DMS 273 (cell line): ENCODE measurements around the gene POU6F1.
"Not testable (repeated sequence)": the region's sequence is repeated elsewhere in the genome, so short reads cannot be mapped to it uniquely, and the experiment has no call there.

Source experiments
- DNase-seq: peaks from one replicate; lab custom pipeline; 2025; ENCODE audit not compliant: unreplicated experiment; lab: John Stamatoyannopoulos, UW

The POU6F1 gene, protein sequence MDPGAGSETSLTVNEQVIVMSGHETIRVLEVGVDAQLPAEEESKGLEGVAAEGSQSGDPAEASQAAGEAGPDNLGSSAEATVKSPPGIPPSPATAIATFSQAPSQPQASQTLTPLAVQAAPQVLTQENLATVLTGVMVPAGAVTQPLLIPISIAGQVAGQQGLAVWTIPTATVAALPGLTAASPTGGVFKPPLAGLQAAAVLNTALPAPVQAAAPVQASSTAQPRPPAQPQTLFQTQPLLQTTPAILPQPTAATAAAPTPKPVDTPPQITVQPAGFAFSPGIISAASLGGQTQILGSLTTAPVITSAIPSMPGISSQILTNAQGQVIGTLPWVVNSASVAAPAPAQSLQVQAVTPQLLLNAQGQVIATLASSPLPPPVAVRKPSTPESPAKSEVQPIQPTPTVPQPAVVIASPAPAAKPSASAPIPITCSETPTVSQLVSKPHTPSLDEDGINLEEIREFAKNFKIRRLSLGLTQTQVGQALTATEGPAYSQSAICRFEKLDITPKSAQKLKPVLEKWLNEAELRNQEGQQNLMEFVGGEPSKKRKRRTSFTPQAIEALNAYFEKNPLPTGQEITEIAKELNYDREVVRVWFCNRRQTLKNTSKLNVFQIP

DNA sequence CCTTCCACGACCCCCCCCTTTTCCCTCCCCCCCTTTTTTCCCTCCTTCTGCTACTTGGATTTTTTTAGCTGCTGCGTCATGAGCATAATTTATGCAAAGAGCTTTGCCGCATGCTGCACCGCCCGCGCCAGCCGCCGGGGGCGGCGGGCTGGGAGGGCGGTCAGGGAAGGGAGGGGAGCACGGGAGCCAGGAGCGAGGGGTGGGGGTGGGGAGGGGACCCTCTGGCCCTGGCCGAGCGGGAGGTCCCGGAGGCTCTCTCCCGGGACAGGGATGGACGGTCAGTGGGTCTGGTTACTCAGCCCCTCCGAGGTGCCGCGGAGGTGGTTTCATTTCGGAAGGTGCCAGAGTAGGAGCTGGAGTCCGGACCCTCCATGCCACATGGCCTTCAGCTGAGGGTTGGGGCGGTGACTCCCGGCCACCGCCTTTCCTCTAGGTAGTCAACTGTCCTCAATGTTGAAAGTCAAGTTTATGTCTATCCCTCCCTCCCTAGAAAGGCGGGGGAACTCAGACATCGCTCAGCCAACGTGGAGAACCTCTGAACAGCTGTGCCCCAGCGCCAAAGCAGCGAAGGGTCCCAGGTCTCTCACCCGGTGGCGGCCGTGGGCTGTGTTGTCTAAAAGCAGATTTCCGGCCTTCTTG, at the start of gene POU6F1:
POU6F1 (minus strand) TSS at position 95 of the 639 bp plus-strand sequence. CDS start 11,226 bp downstream, outside the sequence.
- peak; percentile 93 for DNase-seq

DNA sequence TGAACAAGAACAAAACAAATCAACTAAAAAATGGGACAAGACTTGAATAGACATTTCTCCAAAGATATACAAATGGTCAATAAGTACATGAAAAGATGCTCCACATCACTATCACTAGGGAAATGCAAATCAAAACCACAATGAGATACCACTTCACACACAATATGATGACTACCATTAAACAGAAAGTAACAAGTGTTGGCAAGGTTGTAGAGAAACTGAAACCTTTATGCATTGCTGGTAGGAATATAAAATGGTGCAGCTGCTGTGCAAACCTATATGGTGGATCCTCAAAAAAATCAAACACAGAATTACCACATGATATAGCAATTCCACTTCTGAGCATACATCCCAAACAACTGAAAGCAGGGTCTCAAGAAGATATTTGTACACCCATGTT, 47.2 kb upstream of the POU6F1 start:
- no peak for DNase-seq

DNA sequence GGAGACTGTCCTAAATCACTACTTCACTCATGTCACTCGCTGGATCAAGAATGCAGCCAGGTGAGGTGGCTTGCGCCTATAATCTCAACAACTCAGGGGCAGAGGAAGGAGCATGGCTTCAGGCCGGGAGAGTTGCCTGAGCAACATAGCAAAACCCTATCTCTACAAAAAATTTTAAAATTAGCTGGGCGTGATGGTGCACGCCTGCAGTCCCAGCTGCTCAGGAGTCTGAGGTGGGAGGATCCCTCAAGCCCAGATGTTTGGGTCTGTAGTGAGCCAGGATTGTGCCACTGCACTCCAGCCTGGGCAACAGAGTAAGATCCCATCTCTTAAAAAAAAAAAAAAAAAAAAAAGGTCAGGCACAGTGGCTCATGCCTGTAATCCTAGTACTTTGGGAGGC, 46.4 kb upstream of the POU6F1 start:
- DNase-seq: no peak

DNA sequence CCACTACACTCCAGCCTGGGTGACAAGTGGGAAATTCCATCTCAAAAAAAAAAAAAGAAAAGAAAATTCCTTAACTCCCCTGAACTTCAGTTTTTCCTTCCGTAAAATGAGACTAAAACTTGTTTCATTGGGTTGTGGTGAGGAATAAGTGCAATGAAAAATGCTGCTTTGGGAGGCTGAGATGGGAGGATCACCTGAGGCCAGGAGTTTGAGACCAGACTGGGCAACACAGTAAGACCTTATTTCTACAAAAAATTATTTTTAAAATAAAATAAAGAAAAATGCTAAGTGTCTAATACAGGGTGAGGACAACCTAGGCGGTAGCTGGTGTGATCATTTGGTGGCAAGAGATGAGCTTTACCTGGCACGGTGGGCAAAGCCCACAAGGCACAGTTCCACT, 45.5 kb upstream of the POU6F1 start:
- DNase-seq: no peak

DNA sequence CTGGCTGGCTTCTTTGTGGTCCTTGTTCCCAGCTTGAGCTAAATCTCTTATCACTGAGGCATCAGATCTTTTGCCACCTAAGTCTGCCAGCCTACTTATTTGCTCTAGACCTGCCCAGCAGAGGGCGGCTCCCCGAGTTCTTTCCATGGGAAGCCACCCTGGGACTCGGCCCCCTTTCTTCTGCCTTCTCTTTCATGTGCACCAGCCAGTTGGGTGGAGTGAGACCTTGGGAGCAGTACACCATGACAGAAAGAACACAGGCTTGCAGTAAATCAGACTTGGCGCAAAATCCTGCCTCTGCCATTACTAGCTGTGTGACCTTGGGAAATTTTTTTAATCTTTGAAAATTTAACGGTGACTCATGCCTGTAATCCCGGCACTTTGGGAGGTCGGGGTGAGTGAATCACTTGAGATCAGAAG, 44.9 kb upstream of the POU6F1 start:
- peak; percentile 68 for DNase-seq

DNA sequence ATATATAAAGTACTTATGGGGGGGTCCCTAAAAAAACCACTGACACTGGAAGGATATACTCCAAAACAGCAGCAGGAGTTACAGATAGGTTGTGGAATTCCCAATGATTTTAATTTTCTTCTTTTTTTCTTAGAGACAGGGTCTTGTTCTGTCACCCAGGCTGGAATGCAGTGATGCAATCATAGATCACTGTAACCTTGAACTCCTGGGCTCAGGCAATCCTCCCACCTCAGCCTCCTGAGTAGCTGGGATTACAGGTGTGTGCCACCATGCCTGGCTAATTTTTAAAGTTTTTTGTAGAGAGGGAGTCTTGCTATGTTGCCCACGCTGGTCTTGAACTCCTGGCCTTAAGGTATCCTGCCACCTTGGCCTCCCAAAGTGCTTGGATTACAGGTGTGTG, 41.7 kb upstream of the POU6F1 start:
- not testable (repeated sequence) for DNase-seq

DNA sequence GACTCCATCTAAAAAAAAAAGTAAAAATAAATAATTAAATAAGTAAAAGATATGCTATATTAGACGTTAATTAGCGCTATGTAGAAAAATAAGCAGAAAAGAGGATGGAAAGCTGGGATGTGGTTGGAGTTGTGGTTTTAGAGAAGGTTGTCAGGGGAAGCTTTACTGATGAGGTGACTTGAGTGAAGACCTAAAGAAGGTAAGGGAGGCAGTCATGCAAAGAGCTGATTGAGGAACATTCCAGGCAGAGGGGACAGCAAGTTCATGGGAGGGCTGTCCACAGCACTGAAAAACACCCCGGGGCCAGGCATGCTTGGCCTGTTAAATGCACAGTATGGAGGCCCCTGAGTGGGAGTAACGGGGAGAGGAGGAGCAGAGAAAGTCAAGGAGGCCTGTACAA, 36.7 kb upstream of the POU6F1 start:
- no peak for DNase-seq

DNA sequence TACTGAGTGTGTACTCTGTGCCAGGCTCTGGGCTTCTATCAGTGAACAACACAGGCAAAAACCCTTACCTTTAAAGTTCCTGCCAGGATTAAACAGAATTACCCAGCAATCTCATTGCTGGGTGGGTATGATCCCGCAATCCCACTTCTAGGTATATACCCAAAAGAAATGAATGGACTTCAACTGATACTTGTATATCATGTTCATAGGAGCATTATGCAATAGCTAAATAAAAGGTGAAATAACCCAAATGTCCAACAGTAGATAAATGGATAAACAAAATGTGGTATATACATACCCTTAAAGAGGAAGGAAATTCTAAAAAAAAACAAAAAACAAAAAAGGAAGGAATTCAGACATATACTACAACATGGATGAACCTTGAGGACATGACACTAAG, 35.4 kb upstream of the POU6F1 start:
- no peak for DNase-seq

DNA sequence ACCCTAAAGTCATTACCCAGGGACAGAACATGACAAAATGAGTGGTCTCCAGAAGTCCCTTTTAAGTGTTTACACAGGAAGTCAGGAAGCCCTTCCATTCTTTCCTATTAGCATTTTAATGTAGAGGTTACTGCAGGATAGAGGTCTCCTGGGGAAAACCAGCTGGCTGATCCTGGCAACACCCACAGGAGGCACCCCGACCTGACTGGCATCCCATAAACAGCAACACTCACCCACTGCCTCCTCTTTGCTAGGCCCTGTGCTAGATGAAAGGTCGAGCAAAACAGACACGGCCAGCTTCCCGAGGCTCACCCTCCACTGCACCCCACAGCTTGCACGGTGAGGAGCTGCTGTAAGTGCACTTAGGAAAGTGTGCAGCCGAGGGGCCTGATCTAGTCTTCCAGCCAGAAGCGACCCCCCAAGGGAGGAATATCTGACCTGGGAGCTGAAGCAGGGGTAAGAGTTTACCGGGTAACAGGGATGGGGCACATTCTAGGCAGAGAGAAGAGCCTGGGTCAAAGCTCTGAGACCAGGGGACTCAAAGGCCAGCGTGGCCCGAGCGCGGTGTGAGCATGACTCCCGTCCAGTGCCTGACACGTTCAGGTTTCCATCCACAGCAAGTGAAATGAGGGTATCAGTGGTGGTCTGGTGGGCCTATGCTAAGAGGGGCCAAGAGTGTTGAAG, 29.8 kb upstream of the POU6F1 start:
- DNase-seq: no peak

DNA sequence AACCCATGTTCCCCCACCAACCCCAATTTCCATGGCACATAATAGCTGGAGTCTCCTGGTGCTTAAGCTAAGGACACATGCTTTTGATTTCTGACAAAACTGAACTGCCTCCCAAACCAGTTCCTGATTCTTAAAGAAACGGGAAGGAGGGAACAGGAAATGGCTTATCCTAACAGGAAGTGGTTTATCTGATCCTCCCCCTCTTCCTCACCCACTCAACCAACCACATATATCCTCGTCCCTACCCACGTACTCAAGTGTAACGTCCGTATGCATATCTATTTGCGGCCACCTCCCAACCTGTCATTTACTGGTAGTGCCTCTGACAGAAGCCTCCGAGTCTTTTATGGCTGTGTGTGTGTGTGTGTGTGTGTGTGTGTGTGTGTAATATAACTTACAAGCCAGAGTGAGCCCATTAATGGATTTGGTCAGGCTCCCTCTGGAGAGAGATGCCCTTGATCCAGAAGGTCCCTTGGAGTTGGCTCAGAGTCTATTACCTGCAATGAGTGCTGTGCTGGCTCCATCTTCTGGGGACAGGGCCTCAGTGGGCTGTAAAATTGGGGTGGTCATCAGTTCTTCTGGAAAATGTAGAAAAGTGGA, 28.5 kb upstream of the POU6F1 start:
- peak; percentile 7 for DNase-seq

DNA sequence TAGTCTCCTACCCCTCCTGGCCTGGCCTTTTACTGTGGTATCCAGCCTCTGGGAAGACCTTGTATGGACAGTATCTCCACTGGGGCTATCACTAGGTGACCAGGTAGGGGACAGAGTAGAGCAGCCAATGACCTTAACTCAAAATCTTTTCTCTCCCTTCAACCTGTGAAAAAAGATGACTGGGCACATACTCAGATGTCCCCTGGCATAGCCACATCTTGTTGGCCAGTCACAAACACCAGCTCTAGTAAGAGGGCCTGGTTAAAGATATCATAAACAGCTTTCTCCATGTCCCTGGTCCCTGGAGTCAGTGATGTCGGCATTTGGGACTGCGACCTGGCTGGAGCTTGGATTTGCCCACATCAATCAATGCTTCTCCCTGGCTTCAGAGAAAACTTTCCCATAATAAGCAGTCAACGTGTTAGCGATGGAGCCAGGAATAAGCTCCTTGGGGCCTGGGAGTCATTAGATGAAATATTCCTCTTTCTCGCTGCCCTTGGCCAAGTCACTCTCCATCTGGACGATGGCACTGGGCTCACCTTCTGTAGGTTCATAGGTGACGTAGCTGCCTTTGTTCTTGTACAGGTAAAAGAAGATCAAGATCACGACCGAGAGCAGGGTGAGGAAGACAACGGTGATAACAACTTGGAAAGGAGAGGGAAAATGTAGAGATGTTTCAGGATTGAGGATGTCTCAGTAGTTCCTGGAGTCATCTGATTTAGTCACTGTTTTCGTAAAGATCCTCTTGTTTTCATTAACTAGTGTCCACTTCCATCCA, 27.8 kb upstream of the POU6F1 start:
- no peak for DNase-seq

DNA sequence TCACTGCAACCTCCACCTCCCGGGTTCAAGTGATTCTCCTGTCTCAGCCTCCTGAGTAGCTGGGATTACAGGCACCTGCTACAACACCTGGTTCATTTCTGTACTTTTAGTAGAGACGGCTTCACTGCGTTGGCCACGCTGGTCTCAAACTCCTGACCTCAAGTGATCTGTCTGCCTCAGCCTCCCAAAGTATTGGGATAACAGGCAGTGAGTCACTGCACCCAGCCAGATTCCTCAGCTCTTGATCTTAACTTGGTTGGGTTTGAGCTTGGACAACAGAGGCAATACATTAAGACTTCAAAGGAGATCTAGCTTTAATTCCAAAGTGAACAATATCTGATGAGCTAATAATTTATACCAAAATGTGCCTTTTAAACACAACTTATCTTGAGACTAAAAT, 26.4 kb upstream of the POU6F1 start:
- DNase-seq: no peak

DNA sequence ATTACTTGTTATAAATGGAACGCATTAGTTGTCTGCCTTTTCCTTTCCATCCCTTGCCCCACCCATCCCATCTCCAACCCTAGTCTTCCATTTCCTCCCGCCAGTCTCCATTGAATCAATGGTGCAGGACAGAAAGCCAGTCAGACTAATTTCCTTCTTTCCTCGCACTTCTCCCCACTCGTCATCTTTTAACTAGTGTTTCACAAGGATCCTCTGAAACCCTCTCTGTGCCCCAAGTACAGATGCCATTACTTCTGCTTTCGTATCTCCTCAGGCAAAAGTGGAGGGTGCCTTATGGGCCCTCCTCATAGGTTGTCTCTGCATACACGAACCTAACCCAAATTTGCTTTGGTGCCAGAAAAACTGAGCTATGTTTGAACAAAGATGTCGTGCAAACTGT, 25.0 kb upstream of the POU6F1 start:
- DNase-seq: no peak

DNA sequence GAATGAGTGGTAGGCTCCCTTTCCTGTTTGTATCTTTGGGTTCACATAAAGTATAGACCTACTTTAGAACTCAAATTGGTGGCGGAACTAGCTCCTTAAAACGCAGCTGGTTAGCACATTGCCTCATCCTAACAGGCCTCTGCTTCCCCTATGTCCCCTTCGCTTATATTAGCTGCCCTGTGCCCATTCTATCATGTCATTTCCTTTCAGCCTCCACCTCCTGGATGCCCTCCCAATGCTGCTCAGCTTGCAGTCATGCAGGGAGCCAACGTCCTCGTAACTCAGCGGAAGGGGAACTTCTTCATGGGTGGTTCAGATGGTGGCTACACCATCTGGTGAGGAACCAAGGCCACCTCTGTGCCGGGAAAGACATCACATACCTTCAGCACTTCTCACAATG, 24.3 kb upstream of the POU6F1 start:
- DNase-seq: no peak

DNA sequence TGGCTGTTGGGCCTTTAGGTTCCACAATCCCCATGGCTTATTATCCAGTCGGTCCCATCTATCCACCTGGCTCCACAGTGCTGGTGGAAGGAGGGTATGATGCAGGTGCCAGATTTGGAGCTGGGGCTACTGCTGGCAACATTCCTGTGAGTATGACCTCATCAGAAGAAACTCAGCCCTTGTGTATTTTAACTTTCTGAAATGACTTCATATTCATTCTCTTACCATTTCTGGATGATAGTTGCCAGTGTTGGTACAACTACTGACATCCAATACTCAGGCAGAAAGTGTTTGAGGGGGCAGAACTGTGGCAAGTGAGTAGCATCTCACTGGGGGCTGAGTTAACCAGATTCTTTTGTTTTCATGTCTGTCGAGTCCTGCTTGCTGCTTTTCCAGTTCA, 23.1 kb upstream of the POU6F1 start:
- no peak for DNase-seq

DNA sequence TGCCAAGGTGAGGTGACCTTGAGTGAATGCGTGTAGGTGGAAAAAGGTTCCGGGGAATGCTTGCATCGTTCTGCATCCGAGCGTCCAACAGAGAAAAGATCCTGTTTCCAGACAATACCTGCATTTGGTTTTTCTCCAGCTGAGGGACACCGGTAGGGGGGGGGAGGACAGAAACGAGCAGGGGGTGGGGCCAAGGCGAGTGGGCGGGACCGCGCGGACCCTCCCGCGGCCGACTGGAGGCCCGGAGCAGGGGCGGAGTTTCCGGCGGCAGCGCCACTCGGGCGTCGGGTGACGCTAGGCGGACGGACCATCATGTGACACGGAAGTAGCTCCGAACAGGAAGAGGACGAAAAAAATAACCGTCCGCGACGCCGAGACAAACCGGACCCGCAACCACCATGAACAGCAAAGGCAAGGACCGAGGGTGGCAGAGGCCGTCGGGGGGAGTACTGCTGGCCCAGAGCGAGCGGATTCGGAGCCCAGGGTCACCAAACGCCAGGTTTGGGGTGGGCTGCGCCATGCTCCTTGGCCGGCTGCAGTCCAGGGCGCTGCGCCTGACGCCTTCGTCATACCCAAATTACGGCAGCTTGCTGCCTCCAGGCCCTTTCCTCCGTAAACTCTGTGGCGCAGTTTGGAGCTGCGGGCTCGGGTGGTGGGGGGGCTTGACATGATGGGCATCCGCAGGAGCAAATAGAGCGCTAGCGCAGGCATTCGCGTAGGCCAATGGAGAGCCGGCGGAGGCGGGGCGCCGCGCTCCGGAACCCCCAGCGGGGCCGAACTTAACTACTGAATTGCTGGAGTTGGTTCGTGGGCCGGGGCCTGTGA, 20.9 kb upstream of the POU6F1 start, which contains the start of gene DAZAP2:
DAZAP2 (plus strand) TSS at position 317 of the 825 bp plus-strand sequence; CDS start at position 399, 82 bp downstream.
- DNase-seq: peak; percentile 96

DNA sequence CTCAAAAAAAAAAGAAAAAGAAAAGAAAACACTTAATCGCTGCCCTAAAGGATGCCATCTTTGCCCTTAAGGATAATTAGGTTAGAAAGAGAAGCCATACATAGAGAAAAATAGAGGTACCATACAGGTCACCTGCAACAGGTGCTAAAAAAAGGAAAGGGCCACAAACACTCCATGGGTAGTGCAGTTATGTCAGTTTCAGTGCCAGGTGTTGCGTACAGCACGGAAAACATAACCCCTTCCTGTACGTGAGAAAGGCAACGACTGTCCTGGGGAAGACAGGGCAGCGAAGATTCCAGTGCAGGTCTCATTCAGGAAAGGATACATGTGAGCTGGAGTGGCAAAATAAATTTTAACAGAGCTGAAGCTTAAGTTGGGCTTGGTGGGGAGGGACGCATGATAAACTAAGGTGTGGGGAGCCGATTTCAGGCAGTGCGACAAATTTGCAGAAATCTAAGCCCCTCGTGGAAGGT, 20.2 kb upstream of the POU6F1 start:
- no peak for DNase-seq

DNA sequence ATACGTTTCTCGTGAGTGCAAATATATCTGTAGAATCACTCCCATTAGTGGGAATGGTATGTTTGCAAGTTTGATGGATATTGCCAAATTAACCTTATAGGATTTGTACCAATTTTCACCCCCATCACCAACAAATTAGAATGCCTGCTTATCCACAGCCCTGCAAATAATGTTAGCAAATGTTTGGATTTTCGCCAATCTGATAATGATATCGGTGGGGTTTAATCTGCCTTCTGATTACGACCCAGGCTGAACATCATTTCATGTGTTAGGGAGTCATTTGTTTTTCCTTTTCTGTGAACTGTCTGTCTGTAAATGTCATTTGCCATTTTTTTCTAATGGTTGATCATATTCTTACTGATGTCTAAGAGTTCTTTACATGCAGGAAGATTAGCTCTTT, 16.7 kb upstream of the POU6F1 start:
- peak; percentile 6 for DNase-seq

DNA sequence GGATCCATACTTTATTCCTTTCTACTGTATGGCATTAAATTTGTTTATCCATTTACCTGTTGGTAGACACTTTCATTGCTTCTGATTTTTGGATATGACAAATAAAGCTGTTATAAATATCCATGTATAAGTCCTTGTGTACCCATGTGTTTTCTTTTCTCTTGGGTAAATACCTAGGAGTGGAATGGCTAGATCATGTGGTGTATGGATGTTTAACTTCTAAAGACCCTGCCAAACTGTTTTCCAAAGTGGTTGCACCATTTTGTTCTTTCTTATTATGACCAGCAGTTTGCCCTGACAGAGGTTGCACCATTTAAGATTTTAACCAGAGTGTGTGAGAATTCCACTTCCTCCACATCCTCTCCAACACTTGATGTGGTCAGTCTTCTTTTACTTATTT, 14.8 kb upstream of the POU6F1 start:
- DNase-seq: no peak
